ENCODE data around the gene ESPN. TPM values are rescaled to one million over a fixed set of nuclear protein-coding genes. Genes with fewer than 3 reads are reported as not detected.

ESPN gene
- total and polyA plus RNA-seq, 2 of the 4 experiments (the other 2 are of a cell fraction) = under 0.01 to 0.02 TPM

GRCh38 chr1:6473974-6474814 is 49.6 kb downstream of the ESPN start:
- no peak overlapping the region for H2BK15ac ChIP-seq (ENCODE audit: low read depth, low read length)
- DNase-seq (no peak), ATAC-seq (ENCODE audit: low read depth) (no peak)
- H3K9me1 ChIP-seq (ENCODE audit: insufficient read depth, low read length) = no peaks in the 10 kb centered on the region
- no peak overlapping the region for H3K14ac ChIP-seq (replicated peaks; ENCODE audit: low read depth, low read length)
- H3K9me3 ChIP-seq (ENCODE audit: control insufficient read depth, insufficient read depth, low read length) = no peaks in the 10 kb centered on the region
- no peak overlapping the region for H3K4me2 ChIP-seq (ENCODE audit: low read depth, low read length)
- no peak overlapping the region for H3K56ac ChIP-seq (ENCODE audit: extremely low read depth, insufficient read depth, low read length)
- no peak overlapping the region for H3K9ac ChIP-seq (ENCODE audit: low read depth, low read length)
- H2AFZ ChIP-seq (replicated peaks; ENCODE audit: low read length, poor library complexity) = no peak overlapping the region
- no peaks in the 10 kb centered on the region for H3K27me3 ChIP-seq (ENCODE audit: control insufficient read depth, insufficient read depth, low read length)
- ChIA-PET POLR2A (ENCODE audit: unreplicated experiment) (no interaction called here), CTCF (no interaction called here)
- no peak overlapping the region for H3K27ac ChIP-seq (ENCODE audit: insufficient read depth, low read length)
- H2AK5ac ChIP-seq (ENCODE audit: low read depth, low read length) = no peak overlapping the region
- no peak overlapping the region for H4K8ac ChIP-seq (ENCODE audit: low read depth in 2 of 2, low read length in 2 of 2)
- H4K20me1 ChIP-seq (ENCODE audit: insufficient read depth, low read length) = peaks cover 7% of the 10 kb centered on the region
- H3K23ac ChIP-seq (ENCODE audit: low read depth, low read length) = no peak overlapping the region
- H3K4ac ChIP-seq (ENCODE audit: low read depth, low read length) = no peak overlapping the region
- no peak overlapping the region for H3K4me3 ChIP-seq (ENCODE audit: insufficient read depth, low read depth, low read length)
- H2AK9ac ChIP-seq (replicated peaks; ENCODE audit: low read depth, low read length, poor library complexity) = no peak overlapping the region
- no peak overlapping the region for H2BK5ac ChIP-seq (ENCODE audit: low read depth, low read length, poor library complexity, severe bottlenecking)
- peaks cover 31% of the 10 kb centered on the region for H3K36me3 ChIP-seq (ENCODE audit: control insufficient read depth, insufficient read depth, low read length)
- H3K79me1 ChIP-seq (ENCODE audit: low read depth in 1 of 2, low read length in 2 of 2) = no peaks in the 10 kb centered on the region; a peak in 1 of 4 replicates
- no peak overlapping the region for H4K91ac ChIP-seq (ENCODE audit: insufficient read depth, low read depth, low read length)
- WGBS, 2 experiments (ENCODE audit: extremely low coverage in 2 of 2, insufficient read length in 1 of 2) = 88% methylated on average over 5 of the region's 33 CpGs; no CpG with 5 or more reads in 1 of the 2 experiments
- intact Hi-C loops (cut with micrococcal nuclease) = no loop called here
- no peak overlapping the region for H2BK20ac ChIP-seq (ENCODE audit: low read depth, low read length)
- no peaks in the 10 kb centered on the region for H3K4me1 ChIP-seq (ENCODE audit: control insufficient read depth, insufficient read depth, low read length)
- dilution Hi-C loops (cut with HindIII; ENCODE audit: low sequenced_read_pairs, unreplicated experiment) = no loop called here
- H3K18ac ChIP-seq (ENCODE audit: low read depth, low read length) = no peak overlapping the region
- H2BK120ac ChIP-seq (ENCODE audit: low read depth, low read length) = no peak overlapping the region
- BruUV-seq (replicated peaks) = no TSS peak
- TF ChIP-seq MXI1 (IDR thresholded peaks at IDR 0.05; ENCODE audit: borderline replicate concordance, low read depth, low read length) (no peak), SMC3 (IDR thresholded peaks at IDR 0.05; ENCODE audit: low read depth, low read length) (no peak), ELK1 (IDR thresholded peaks at IDR 0.05; ENCODE audit: borderline replicate concordance, low read depth, low read length) (no peak), RAD21 (IDR thresholded peaks at IDR 0.05; ENCODE audit: low read length) (no peak), POLR2A (IDR thresholded peaks at IDR 0.05; ENCODE audit: low read depth, low read length) (no peak), NFE2L2 (IDR thresholded peaks at IDR 0.05; ENCODE audit: low read depth, low read length) (no peak), USF2 (IDR thresholded peaks at IDR 0.05; ENCODE audit: low read depth, low read length) (no peak), RCOR1 (IDR thresholded peaks at IDR 0.05; ENCODE audit: insufficient replicate concordance, low read length) (no peak), RFX5 (IDR thresholded peaks at IDR 0.05; ENCODE audit: low read depth, low read length) (no peak), BHLHE40 (IDR thresholded peaks at IDR 0.05; ENCODE audit: low read depth, low read length) (no peak)
- in situ Hi-C loops (cut with MboI; ENCODE audit: low sequenced_read_pairs) = no loop called here
- H4K5ac ChIP-seq (ENCODE audit: low read depth, low read length) = no peak overlapping the region
